HG03280 (cell line): ENCODE results near the gene PRRT4.

ENCODE experiments used
- ATAC-seq: cut with Tn5 transposase; IDR thresholded peaks from one replicate; pipeline ENCODE4 v1.9.1; 2021; ENCODE audit warnings: mild to moderate bottlenecking, moderate library complexity; ENCODE audit not compliant: unreplicated experiment

PRRT4 gene

DNA sequence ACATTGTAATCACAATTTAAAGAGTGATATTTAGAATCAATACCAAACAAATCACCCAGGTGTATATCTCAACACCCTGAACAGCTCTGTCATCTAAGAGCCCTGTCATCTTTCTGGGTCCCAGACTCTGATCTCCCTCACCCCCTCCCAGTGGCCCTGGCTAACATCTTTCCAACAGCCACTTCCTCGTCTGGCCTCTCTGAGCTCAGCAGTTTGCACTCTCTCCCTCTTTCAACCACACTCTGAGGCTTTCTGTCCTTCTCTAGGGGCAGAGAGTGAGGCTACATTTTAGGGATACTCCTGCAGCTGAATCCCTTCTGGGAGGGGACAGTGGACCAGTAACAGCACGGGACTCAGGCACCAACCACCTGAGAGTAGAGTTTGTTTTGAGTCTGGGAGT is 17.1 kb upstream of the PRRT4 start:
- no peak for ATAC-seq

DNA sequence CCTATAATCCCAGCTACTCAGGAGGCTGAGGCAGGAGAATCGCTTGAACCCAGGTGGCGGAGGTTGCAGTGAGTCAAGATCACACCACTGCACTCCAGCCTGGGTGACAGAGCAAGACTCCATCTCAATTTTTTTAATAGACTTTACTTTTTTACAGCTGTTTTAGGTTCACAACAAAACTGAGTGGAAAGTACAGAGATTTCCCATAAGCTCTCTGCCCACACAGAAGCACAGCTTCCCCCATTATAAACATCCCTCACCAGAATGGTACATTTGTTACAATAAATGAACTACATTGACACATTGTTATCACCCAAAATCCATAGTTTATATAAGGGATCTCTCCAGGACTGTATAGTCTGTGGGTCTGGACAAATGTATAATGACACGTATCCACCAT is 14.6 kb upstream of the PRRT4 start:
- ATAC-seq = no peak

DNA sequence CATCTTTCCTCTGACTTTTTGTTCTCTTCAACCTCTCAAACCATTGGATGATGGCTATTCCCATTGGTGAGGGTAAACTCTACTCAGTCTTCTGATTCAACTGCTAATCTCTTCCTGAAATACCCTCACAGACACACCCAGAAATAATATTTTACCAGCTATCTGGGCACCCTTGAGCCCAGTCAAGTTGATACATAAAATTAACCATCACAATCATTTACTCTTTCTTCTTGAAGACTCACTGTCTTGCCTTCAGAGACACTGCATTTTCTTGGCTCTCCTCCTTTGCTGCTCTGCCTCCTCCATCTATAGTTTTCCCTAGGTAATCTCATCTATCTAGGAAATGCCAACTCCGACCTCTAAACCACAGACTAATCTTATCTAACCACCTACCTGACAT is 12.6 kb upstream of the PRRT4 start:
- no peak for ATAC-seq

DNA sequence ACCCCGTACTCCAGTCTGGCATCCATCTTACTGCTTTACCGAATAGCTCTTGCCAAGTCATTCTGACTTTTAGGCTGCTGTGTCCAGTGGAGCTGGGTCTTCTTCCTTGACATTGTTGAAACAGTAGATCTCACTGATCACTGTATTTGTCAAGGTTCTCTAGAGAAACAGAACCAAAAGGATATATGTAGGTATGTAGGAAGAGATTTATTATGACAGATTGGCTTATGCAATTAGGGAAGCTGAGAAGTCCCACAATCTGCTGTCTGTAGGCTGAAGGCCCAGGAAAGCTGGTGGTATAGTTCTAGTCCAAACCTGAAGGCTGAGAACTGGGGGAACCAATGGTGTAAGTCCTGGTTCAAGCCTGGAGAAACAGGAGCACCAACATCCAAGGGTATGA is 12.1 kb upstream of the PRRT4 start:
- no peak for ATAC-seq

DNA sequence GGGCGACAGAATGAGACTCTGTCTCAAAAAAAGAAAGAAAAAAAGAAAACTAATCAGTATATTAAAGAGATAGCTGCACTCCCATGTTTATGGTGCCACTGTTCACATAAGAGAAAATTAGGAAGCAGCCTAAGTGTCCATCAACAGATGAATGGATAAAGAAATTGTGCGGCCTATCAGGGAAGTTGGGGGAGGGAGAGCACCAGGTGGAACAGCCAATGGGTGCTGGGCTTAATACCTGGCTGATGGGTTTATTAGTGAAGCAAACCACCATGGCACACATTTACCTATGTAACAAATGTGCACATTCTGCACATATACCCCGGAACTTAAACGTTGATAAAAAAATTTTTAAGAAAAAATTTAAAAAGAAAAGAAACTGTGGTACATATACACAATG is 9.0 kb upstream of the PRRT4 start:
- ATAC-seq = no peak

DNA sequence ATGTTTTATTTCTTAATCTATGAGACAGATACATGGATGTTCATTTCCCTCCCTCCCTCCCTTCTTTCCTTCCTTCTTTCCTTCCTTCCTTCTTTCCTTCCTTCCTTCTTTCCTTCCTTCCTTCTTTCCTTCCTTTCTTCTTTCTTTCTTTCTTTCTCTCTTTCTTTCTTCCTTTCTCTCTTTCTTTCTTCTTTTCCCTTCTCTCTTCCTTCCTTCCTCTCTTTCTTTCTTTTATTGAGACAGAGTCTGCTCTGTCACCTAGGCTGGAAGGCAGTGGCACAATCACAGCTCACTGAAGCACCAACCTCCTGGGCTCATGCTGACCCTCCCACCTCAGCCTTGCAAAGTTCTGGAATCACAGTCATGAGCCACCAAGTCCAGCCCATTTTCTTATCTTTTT is 5.5 kb upstream of the PRRT4 start:
- no peak for ATAC-seq

DNA sequence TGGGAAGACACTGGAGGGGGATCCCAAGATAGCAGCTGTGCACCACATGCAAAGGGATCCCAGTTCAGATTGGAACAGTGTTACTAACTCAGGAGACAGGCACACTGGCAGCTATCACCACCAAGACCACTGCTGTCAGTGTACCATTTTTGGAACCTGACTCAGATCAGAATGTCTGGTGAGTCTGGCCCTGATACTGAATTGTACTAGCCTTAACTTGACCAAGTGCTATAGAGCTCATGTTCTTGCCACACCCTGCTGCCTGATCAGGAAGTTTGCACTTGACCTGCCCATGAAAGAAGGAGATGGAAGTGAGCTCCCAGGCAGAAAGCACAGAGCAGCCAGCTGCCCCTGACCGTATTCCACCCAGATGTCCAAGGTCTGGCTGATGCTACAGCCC is 4.8 kb upstream of the PRRT4 start:
- no peak for ATAC-seq

DNA sequence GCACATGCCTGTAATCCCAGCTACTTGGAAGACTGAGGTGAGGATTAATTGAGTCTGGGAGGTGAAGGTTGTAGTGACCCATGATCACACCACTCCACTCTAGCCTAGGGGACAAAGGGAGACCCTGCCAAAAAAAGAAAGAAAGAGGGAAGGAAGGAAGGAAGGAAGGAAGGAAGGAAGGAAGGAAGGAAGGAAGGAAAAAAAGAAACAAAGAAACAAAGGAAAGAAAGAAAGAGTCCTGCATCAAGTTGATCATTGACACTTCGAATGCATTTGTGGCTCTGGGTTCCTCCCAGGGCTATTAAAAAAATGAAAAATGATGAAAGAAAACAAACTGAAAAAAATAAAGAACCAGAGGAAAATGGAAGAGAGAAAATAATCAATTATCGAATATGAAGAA is 3.9 kb upstream of the PRRT4 start:
- ATAC-seq = no peak

DNA sequence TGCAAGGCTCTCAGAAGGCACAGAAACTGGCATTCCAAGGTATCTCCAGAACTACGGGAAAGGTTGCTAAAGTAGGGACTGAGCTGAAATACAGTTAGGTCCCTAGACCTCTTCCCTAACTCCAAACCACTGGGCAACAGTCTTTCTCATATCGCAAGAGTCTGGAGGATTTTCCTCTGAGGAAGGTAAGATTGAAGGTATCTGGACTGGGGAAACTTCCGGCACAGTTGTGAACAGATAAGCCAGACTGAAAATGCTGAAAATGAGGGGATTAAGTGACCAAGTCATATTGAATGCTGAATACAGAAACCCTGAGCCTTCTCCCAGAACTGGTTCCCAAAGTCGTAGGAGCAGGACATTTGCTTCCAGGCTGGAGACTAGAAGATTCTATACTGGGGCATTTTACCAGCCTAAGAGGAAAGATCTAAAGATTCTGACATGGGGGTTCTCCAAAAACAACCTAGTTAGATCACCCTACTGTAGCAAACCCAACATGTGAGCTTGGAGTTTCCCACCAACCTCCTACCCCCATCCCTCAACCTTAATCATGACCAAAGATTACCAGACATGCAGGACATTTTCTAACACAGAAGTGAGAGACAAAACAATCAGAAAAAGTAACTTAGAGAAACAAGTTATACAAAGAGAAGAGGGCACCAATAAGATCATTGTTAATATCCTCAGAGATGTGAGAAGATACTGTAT is 2.8 kb upstream of the PRRT4 start:
- no peak for ATAC-seq

DNA sequence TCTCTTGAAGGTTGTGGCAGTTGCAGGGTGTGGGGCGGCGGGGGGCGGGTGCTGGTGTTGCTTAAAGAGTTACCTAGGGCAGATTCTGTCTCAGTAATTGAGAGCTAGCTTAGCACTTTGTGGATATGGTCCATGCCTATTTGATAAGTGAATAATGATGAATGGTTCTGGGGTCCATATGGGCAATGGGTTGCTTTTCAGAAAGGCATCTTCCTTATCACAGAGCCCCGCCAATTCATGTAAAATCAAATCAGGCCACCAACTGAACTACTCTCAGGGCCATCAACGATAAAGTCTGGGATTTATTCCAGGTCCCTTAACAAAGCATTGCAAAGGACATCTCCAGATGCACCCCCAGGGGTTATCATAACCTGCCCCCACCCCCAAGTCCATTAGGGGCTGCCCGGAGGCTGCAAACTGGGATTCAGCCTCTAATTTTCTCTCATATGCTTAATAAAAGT is 1.8 kb upstream of the PRRT4 start:
- no peak for ATAC-seq

DNA sequence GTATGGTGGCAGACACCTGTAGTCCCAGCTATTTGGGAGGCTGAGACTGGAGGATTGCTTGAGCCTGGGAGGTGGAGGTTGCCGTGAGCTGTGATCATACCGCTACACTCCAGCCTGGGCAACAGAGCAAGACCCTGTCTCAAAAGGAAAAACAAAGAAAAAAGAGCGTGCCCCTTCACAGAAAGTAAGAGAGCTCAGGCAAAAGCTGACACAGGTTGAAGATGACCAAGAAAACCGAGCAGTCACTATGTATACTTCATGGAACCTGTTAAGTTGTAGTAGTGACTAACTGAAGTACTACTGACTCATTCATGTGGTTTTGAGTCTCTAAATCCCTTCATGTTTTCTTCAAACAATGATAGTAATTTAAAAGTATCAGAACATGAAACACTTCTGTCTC is 1.2 kb upstream of the PRRT4 start:
- ATAC-seq = no peak

DNA sequence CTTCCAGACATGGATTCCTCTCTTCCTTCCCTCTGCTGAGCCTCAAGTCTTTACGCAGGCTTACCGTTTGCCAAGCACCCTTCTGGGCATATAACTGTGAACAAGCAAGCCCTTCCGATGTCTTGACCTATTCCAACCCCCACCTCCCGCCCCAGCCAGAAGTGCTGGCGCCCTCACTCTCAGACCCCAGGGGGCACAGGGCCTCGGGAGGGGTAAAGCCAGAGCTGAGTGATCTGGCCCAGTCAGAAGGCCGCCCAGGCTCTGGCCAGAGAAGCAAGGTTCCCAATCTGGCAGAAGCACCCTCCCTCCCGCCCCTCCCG is 1.2 kb downstream of the PRRT4 start:
- ATAC-seq = no peak

DNA sequence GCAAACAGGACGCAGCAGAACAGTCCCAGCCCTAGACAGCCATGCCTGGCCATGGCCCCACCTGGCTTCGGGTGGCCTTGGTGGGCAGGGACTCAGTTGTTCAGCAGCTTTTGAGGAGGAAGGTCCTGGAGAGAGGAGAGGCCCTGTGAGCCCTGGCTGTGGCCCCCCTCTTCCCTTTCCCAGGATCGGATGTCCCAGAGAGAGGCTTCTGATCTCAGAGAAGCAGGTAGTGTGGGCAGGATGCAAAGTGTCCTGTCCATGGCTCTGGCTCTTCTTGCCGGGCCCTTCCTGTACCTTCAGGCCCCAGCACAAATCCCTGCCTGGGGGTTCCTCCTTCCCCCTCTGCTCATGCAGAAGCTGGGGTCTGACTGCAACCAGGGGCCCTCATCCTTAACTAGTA is 1.6 kb downstream of the PRRT4 start:
- no peak for ATAC-seq

DNA sequence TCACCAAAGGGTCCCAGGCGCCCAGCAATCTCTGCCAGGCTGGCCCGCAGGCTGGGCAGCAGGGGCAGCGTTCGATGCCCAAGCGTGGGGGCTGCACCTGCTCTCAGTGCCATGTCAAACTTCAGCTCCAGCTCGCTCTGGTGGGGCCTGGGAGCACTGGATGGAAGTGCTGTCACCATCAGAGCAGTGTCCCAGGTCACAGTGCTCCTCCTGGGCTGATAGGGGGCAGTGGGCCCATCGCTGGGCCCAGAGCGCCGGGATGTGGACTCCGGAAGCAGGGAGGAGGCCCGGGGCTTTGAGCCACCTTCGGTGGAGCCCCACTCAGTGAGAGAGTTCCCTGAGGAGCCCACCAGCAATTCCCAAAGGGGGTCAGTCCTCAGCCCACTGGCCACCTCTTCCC is 2.2 kb downstream of the PRRT4 start:
- ATAC-seq = no peak

DNA sequence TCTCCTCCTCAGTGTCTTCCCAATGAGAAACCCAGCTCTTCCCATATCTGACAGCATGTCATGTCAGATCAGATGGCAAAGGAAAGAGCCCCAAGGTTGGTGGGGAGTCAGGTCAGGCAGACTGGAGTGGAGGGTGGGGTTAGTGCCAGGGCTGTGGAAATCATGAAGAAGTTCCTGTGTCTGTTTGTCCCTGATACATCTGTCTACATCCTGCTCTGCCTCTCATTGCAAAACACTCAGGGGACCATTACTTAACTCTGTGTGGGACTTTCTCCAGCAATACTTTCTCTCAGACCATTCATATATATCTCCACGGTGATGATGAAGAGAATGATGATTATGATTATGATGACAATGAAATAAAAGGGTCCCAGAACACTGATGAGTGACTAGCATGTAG is 3.3 kb downstream of the PRRT4 start:
- ATAC-seq = no peak

DNA sequence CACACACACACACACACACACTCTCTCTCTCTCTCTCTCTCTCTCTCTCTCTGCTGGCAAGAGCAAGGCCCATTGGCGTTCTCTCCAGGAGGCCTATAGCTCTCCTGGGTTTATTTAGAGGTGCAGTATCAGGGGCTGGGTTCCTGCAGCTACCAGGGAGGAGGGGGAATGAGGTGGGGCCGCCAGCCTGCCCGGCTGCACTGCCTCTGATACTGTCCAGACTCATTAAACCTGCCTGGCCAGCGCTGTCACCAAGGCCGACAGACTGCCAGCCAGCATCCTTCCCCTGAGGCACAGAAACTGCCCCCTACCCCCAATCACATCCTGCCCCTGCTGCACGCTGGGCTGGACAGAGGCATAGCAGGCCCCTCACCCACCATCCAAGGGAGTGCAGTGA is 4.3 kb downstream of the PRRT4 start:
- ATAC-seq = no peak

DNA sequence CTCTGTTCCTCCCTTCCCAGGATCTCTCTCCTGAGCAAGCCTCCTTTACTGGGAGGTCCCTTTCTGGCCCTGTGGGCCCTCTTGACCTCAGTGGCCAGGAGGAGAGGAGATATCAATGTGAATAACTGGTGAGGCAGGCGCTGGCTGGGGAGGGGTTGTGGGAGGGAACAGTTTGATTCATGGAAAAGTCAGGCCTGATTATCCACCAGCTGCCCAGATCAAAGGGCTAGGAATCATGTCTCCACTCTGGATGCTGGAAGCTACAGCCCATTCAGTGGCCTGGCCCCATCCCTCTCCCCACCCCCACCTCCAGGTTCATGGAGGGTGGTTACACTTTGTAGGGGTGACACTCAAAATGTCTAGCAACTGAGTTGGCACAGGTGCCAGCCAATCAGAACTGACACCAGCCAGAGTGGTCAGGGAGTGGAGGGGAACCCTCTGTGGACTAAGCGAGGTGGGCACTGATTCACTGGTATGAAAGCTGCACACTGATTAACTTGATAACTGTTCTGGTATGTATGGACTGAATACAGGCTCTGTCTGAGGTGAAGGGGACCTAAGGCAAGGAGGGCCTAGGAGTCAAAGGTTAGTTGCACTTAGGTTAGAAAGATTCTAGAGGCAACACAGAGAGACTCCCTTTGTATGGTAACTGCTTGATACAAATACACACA is 4.8 kb downstream of the PRRT4 start:
- ATAC-seq = no peak

DNA sequence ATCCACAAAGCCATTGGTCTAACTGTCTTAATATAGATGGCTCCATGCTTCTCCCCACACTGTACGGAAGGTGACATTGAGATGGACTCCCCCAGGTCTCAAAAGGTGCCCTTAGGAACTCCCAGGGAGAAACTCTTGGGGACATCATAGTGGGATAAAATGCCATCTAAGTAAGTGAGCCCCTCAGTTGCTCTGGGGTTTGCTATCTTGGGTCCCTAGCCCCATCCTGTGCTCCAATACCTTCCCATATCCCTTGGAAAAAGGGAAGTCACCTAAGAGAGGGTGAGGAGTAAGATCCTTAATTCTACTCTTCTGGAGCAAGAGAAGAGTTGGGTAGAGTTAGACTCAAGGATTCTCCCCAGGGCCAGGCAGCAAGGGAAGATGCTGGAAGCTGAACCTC is 7.9 kb downstream of the PRRT4 start:
- no peak for ATAC-seq

DNA sequence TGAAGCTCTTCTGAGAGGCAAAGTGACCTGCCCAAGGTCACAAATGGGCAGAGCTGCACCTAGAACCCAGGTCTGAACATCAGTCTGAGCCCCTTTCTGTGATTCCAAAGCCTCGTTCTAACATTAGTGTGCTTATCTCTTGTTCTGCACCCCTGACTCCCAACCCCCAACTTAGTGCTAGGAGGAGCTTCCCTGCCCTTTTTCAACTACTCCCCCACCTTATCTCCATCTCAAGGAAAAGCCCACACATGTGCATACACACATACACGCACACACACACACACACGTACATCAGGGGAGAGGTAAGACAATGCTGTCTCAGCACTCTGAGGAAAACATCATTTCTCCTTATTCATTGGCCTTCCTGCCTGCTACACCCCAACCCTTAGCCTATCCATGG is 8.3 kb downstream of the PRRT4 start:
- ATAC-seq = no peak

DNA sequence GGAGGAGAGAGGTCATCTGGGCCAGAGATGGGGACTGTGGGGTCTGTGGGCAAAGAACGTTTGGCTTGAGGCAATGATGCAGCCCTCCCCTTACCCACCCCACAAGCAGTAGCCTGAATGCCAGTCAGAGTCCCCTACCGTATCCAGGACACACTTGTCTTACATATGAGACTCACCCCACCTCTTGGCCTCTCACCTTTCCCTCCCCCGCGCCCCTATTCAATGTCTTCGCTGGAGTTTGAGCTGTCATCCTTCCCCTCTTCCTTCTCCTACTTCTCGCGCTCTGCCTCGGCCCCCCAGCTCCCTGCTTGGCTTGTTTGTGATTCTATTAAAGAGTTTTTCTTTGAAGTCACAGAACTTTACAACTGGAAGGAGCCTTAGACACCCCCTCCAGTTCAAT is 8.9 kb downstream of the PRRT4 start:
- ATAC-seq = no peak

DNA sequence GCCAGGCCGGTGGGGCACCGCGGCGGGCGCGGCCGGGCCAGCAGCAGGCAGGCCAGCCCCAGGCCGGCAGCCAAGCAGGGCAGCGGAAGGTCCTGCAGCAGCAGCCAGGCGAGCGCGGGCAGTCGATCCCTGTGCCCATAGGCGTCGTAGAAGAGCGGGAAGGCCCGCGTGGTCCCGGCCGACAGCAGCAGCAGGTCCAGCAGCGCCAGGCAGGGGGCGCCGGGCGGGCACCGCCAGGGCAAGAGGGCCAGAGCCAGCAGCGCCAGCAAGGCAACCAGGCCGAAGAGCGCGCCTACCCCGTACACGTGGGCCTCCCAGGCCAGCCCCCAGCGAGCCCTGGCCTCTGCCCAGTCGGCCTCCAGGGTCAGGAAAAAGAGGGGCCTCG is 9.3 kb downstream of the PRRT4 start:
- ATAC-seq = no peak

DNA sequence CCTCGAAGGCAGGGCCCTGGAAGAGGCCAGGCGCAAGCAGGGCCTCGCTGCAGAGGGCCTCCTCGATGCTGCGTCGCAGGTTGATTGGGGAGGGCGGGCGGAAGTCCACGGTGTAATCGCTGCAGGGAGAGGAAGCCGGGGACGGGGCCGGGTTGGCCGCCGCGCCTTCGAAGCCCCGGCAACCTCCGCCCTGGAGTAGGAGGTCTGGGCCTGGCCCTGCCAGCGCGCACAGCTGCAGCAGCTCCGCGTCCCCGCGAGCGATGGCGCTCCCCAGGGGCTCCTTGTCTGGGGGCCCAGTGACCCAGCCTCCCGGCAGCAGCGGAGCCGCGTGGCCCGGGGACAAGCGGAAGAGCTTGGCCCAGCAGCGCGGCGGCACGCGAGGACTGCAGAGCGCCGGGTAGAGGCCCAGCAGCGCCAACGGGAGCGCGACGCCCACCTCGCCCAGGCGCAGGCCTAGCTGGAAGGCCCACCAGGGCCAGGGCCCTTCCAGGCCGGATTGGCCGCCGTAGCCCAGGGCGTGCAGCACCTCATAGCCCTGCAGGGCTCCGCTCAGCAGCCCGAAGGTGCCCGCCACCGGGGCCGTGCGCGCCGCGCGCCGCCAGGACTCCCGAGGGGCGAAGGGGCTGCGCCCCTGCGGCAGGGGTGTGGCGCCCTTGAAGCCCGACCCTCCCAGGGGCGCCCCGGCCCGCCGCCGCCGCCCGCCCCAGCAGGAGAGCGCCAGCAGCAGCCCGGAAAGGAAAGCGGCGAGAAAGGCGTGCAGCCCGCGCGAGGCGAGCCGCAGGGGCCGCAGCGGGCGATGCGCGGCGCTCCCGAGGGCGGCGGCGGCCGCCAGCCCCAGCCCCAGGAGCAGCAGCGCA is 10.0 kb downstream of the PRRT4 start:
- no peak for ATAC-seq
